HL-60 (cell line): ENCODE data around the gene ICAM1.
A peak's percentile ranks its signal among the peaks of the same experiment; 100 is the strongest.

ENCODE experiments used
- DNase-seq, 2 experiments: peaks; one replicate each; pipeline ENCODE4 v3.0.0-alpha.2; 2010 to 2020; ENCODE audit warnings: low read depth in 1 of 2, low spot score in 1 of 2
- H3K27ac ChIP-seq: fragments of 250-450 bp; sonication (Bioruptor Pico); replicated peaks from 2 replicates; pipeline ENCODE4 v1.5.1; 2020; ENCODE audit warnings: mild to moderate bottlenecking, moderate library complexity
- H3K27me3 ChIP-seq: fragments of 250-450 bp; sonication (Bioruptor Pico); 2 replicates; pipeline ENCODE4 v1.5.1; 2021; ENCODE audit warnings: mild to moderate bottlenecking, moderate library complexity; ENCODE audit not compliant: insufficient read depth, poor library complexity, severe bottlenecking
- H3K4me3 ChIP-seq: replicated peaks from 2 replicates; pipeline ENCODE4 v1.5.1; 2011; ENCODE audit warnings: mild to moderate bottlenecking, control low read depth, low read length; ENCODE audit not compliant: insufficient read depth
- GABPA ChIP-seq: IDR thresholded peaks from 2 replicates; pipeline ENCODE4 v1.6.1; 2012; ENCODE audit warnings: low read depth
- POLR2AphosphoS5 ChIP-seq: IDR thresholded peaks from 2 replicates; pipeline ENCODE4 v1.6.1; 2012; ENCODE audit warnings: low read depth
- SPI1 ChIP-seq: IDR thresholded peaks from 2 replicates; pipeline ENCODE4 v1.6.1; 2012; ENCODE audit warnings: low read depth, mild to moderate bottlenecking, borderline replicate concordance
- TF ChIP-seq, protein P1 (sequence below): IDR thresholded peaks from one replicate; pipeline ENCODE4 v1.5.1; 2011; ENCODE audit warnings: low read length, control low read depth, inconsistent platforms; ENCODE audit not compliant: insufficient read depth
- TF ChIP-seq, protein P2 (sequence below): IDR thresholded peaks from 2 replicates; pipeline ENCODE4 v1.6.1; 2012; ENCODE audit warnings: low read depth; ENCODE audit not compliant: insufficient replicate concordance

The ICAM1 gene

DNA sequence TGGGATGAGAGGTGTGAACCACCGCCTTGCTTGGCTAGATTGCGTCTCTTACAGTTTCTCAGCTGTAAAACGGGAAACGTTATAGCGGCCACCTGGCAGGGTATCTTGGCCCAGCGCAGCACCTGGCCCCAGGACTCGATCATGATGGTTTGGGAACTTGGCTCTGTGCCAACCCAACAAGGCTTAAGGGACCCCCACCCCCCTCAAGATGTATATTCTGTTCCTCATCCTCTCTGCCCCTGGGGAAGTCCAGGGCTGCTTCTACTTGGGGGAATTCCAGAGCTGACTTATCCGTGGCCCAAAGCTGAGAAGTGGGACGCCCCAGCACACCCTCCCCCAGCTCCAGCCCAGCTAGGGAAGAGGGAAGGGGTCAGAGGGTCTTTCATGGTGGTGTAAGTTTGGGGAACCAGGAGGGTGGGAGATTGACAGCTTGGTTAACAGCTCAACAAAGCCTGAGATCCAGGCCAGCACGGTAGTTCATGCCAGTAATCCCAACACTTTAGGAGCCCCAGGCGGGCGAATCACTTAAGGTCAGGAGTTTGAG is 695 bp downstream of the ICAM1 start:
- TF ChIP-seq SPI1, result 0 out of 2 replicates have a peak, but pooled peaks have one; percentile 10
- no peak for TF ChIP-seq POLR2AphosphoS5
- Histone ChIP-seq H3K4me3 (peak overlapping the region; percentile 32), H3K27ac (peak overlapping the region; percentile 59), H3K27me3 (peaks cover 2% of the 10 kb centered on the region)
- DNase-seq, result peak in 1 of 2 experiments; percentile 29

DNA sequence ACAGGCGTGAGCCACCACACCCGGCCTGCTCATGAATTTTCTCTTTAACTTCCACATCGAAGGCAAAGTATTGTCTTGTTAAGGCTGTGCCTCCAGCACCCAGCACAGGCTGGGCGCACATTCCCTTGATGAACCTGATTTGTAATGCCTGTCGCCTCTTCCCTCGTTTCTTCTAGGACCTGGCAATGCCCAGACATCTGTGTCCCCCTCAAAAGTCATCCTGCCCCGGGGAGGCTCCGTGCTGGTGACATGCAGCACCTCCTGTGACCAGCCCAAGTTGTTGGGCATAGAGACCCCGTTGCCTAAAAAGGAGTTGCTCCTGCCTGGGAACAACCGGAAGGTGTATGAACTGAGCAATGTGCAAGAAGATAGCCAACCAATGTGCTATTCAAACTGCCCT is 3.7 kb downstream of the ICAM1 start:
- Histone ChIP-seq H3K27me3 (peaks cover 2% of the 10 kb centered on the region), H3K27ac (no peak overlapping the region), H3K4me3 (no peak overlapping the region)
- DNase-seq, result no peak
- no peak for TF ChIP-seq POLR2AphosphoS5
- TF ChIP-seq, protein P1, sequence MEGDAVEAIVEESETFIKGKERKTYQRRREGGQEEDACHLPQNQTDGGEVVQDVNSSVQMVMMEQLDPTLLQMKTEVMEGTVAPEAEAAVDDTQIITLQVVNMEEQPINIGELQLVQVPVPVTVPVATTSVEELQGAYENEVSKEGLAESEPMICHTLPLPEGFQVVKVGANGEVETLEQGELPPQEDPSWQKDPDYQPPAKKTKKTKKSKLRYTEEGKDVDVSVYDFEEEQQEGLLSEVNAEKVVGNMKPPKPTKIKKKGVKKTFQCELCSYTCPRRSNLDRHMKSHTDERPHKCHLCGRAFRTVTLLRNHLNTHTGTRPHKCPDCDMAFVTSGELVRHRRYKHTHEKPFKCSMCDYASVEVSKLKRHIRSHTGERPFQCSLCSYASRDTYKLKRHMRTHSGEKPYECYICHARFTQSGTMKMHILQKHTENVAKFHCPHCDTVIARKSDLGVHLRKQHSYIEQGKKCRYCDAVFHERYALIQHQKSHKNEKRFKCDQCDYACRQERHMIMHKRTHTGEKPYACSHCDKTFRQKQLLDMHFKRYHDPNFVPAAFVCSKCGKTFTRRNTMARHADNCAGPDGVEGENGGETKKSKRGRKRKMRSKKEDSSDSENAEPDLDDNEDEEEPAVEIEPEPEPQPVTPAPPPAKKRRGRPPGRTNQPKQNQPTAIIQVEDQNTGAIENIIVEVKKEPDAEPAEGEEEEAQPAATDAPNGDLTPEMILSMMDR, result no peak
- TF ChIP-seq, protein P2, sequence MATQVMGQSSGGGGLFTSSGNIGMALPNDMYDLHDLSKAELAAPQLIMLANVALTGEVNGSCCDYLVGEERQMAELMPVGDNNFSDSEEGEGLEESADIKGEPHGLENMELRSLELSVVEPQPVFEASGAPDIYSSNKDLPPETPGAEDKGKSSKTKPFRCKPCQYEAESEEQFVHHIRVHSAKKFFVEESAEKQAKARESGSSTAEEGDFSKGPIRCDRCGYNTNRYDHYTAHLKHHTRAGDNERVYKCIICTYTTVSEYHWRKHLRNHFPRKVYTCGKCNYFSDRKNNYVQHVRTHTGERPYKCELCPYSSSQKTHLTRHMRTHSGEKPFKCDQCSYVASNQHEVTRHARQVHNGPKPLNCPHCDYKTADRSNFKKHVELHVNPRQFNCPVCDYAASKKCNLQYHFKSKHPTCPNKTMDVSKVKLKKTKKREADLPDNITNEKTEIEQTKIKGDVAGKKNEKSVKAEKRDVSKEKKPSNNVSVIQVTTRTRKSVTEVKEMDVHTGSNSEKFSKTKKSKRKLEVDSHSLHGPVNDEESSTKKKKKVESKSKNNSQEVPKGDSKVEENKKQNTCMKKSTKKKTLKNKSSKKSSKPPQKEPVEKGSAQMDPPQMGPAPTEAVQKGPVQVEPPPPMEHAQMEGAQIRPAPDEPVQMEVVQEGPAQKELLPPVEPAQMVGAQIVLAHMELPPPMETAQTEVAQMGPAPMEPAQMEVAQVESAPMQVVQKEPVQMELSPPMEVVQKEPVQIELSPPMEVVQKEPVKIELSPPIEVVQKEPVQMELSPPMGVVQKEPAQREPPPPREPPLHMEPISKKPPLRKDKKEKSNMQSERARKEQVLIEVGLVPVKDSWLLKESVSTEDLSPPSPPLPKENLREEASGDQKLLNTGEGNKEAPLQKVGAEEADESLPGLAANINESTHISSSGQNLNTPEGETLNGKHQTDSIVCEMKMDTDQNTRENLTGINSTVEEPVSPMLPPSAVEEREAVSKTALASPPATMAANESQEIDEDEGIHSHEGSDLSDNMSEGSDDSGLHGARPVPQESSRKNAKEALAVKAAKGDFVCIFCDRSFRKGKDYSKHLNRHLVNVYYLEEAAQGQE, result no peak

DNA sequence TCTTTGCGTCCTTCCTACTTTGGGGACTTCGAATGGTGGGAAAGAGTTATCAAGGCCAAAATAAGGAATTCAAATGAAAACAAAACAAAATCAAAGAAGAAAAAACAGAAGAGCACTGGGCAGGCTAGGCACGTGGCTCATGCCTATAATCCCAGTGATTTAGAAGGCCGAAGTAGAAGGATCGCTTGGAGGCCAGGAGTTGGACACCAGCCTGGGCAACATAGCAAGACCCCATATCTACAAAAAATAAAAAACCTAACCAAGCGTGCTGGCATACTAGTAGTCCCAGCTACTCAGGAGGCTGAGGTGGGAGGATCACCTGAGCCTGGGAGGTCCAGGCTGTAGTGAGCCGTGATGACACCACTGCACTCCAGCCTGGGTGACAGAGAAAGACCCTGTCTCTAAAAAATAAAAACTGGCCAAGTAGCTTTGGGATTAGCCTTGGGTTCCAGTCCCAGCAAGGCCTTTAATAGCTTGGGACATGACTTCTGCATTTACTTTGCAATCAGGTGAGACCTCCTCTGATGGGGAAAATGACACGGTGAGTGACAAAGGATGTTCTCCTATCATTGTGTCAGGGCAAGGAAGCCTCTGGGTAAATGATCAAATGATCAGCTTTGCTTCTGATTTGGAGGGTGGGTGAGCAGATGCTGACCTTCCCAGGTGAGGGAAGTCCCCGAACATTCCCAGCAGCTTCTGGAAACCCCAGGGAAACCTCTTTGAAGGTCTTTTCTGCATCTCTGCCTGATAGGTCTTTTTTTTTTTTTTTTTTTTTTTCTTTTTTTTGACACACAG is 7.1 kb downstream of the ICAM1 start:
- no peak for TF ChIP-seq GABPA
- TF ChIP-seq, protein P1, result no peak
- no peak for TF ChIP-seq POLR2AphosphoS5
- TF ChIP-seq SPI1, result no peak
- TF ChIP-seq, protein P2, result no peak
- Histone ChIP-seq H3K27me3 (no peaks in the 10 kb centered on the region), H3K27ac (no peak overlapping the region), H3K4me3 (no peak overlapping the region)
- DNase-seq, result no peak

DNA sequence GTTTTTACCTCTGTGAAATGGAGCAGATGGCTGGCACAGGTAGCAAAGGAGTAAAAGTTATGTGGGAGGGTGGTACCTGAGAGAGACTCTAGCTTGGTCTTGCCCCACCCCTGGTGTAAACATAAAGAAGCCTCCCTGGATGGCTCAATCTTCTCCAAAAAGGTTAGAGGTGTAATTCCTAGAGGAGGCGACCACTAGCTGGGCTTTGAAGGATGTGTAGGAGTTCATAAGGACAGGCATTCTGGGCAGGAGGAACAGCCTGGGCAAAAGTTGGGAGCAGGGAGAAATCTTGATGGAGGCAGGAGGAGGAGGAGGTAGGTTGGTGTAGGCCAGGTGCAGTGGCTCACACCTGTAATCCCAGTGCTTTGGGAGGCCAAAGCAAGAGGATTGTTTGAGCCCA is 8.0 kb downstream of the ICAM1 start:
- no peak for DNase-seq
- no peaks in the 10 kb centered on the region for H3K27me3 ChIP-seq
- no peak for TF ChIP-seq SPI1
- TF ChIP-seq, protein P2, result no peak
- TF ChIP-seq, protein P1, result no peak
- TF ChIP-seq POLR2AphosphoS5, result no peak
- no peak for TF ChIP-seq GABPA
- no peak overlapping the region for H3K27ac ChIP-seq
- no peak overlapping the region for H3K4me3 ChIP-seq
